Smooth muscle cell (in vitro differentiated cells): ENCODE measurements around the gene STX11. TPM values are rescaled to one million over a fixed set of nuclear protein-coding genes. Genes with fewer than 3 reads are reported as not detected.

Experiments used
- DNase-seq: peaks from one replicate; lab custom pipeline; 2025; ENCODE audit not compliant: unreplicated experiment; lab: John Stamatoyannopoulos, UW
- H2AFZ ChIP-seq: fragments of 200-600 bp; sonication (generic); 2 replicates; pipeline ENCODE4 v1.6.0; 2016; ENCODE audit warnings: antibody characterized with exemption, low read depth, mild to moderate bottlenecking
- H3F3A ChIP-seq: fragments of 200-600 bp; sonication (generic); 2 replicates; pipeline ENCODE4 v1.6.0; 2017; ENCODE audit warnings: antibody characterized with exemption, low read depth
- H3K27ac ChIP-seq: fragments of 200-600 bp; sonication (generic); 2 replicates; pipeline ENCODE4 v1.5.1; 2016; ENCODE audit warnings: low read depth, mild to moderate bottlenecking
- H3K27me3 ChIP-seq: fragments of 200-600 bp; sonication (generic); 2 replicates; pipeline ENCODE4 v1.6.1; 2016; ENCODE audit warnings: low read depth, mild to moderate bottlenecking
- H3K36me3 ChIP-seq: fragments of 200-600 bp; sonication (generic); 2 replicates; pipeline ENCODE4 v1.5.1; 2016; ENCODE audit warnings: low read depth
- H3K4me1 ChIP-seq: fragments of 200-600 bp; sonication (generic); 2 replicates; pipeline ENCODE4 v1.5.1; 2016; ENCODE audit warnings: low read depth
- H3K4me2 ChIP-seq: fragments of 200-600 bp; sonication (generic); 2 replicates; pipeline ENCODE4 v1.6.0; 2016; ENCODE audit warnings: mild to moderate bottlenecking
- H3K4me3 ChIP-seq: fragments of 200-600 bp; sonication (generic); 2 replicates; pipeline ENCODE4 v1.5.1; 2016; ENCODE audit warnings: mild to moderate bottlenecking
- H3K79me2 ChIP-seq: fragments of 200-600 bp; sonication (generic); 2 replicates; pipeline ENCODE4 v1.6.0; 2016; ENCODE audit warnings: low read depth, mild to moderate bottlenecking
- H3K9ac ChIP-seq: fragments of 200-600 bp; sonication (generic); 2 replicates; pipeline ENCODE4 v1.6.0; 2016; ENCODE audit warnings: low read depth
- H3K9me3 ChIP-seq: fragments of 200-600 bp; sonication (generic); replicated peaks from 2 replicates; pipeline ENCODE4 v1.5.1; 2016; ENCODE audit warnings: low read depth
- H4K20me1 ChIP-seq: fragments of 200-600 bp; sonication (generic); 2 replicates; pipeline ENCODE4 v1.6.0; 2016; ENCODE audit warnings: low read depth
- CTCF ChIP-seq: fragments of 200-600 bp; sonication (generic); IDR thresholded peaks from 2 replicates; pipeline ENCODE4 v1.5.1; 2017; ENCODE audit warnings: borderline replicate concordance, mild to moderate bottlenecking, antibody characterized with exemption; ENCODE audit not compliant: insufficient read depth, poor library complexity, severe bottlenecking
- WGBS: methylation state at CpG from one replicate; pipeline ENCODE4 v1.1.7; 2016; ENCODE audit warnings: low lambda C conversion rate; 5-methylcytosine and 5-hydroxymethylcytosine counted together
- polyA plus RNA-seq: library from polyadenylated mRNA; unstranded; fragments of >200 nt; fragmentation: Nextera tagmentation; extraction: Ambion mirVana; gene quantifications from 2 replicates; pipeline ENCODE4 v1.2.1, GENCODE V29; 2016
- total RNA-seq: library from RNA; depleted of rRNA; stranded (reverse); fragments of >200 nt; gene quantifications from 2 replicates; pipeline ENCODE4 v1.2.3, GENCODE V29; 2014

The STX11 gene
- total and polyA plus RNA-seq, 2 experiments from 2014 or later, result 0.53 to 0.72 TPM

- no peaks in the 10 kb centered on the region for H4K20me1 ChIP-seq
- peaks cover 4% of the 10 kb centered on the region for H3K27me3 ChIP-seq
- H3K9ac ChIP-seq, result no peak overlapping the region
- no peaks in the 10 kb centered on the region for H3F3A ChIP-seq
- WGBS, result 66% methylated on average over 7 of the region's 7 CpGs
- H3K79me2 ChIP-seq, result no peaks in the 10 kb centered on the region
- no peaks in the 10 kb centered on the region for H3K36me3 ChIP-seq
- no peak for DNase-seq
- H3K4me3 ChIP-seq, result no peak overlapping the region
- TF ChIP-seq CTCF, result no peak
- H3K4me2 ChIP-seq, result peak overlapping the region; percentile 37
- H3K4me1 ChIP-seq, result no peaks in the 10 kb centered on the region
- H3K9me3 ChIP-seq, result no peaks in the 10 kb centered on the region
- no peak overlapping the region for H3K27ac ChIP-seq
- H2AFZ ChIP-seq, result peak overlapping the region; percentile 23
These were observed 60.8 kb downstream of the STX11 start for GRCh38 chr6:144211160-144211559.

- 98% methylated on average over 5 of the region's 5 CpGs for WGBS
These were observed 63.0 kb downstream of the STX11 start for GRCh38 chr6:144213315-144213714.

GRCh38 chr6:144214029-144214428 lies 63.7 kb downstream of the STX11 start:
- H3K9me3 ChIP-seq, result no peaks in the 10 kb centered on the region
- H3K79me2 ChIP-seq, result no peaks in the 10 kb centered on the region
- H3K9ac ChIP-seq, result no peak overlapping the region
- no peak for TF ChIP-seq CTCF
- peaks cover 4% of the 10 kb centered on the region for H3K27me3 ChIP-seq
- H3K27ac ChIP-seq, result no peak overlapping the region
- 98% methylated on average over 2 of the region's 2 CpGs for WGBS
- no peaks in the 10 kb centered on the region for H3K4me1 ChIP-seq
- H3K4me3 ChIP-seq, result no peak overlapping the region
- no peaks in the 10 kb centered on the region for H3K36me3 ChIP-seq
- H4K20me1 ChIP-seq, result no peaks in the 10 kb centered on the region
- no peak for DNase-seq
- H2AFZ ChIP-seq, result no peak overlapping the region
- peaks cover 6% of the 10 kb centered on the region for H3F3A ChIP-seq
- H3K4me2 ChIP-seq, result no peak overlapping the region

More at GRCh38 chr6:144213315-144213714, 63.0 kb downstream of the STX11 start:
- Histone ChIP-seq H3K4me3 (no peak overlapping the region), H3K4me1 (no peaks in the 10 kb centered on the region), H3F3A (peaks cover 6% of the 10 kb centered on the region), H3K4me2 (no peak overlapping the region), H3K79me2 (no peaks in the 10 kb centered on the region), H4K20me1 (no peaks in the 10 kb centered on the region), H2AFZ (no peak overlapping the region), H3K9me3 (no peaks in the 10 kb centered on the region), H3K27me3 (peaks cover 4% of the 10 kb centered on the region), H3K27ac (no peak overlapping the region), H3K9ac (no peak overlapping the region), H3K36me3 (no peaks in the 10 kb centered on the region)
- TF ChIP-seq CTCF, result no peak
- no peak for DNase-seq

GRCh38 chr6:144214622-144215401 lies 64.5 kb downstream of the STX11 start:
- no peaks in the 10 kb centered on the region for H4K20me1 ChIP-seq

More at GRCh38 chr6:144214622-144215401, 64.5 kb downstream of the STX11 start:
- no peaks in the 10 kb centered on the region for H3K36me3 ChIP-seq
- H3K4me1 ChIP-seq, result no peaks in the 10 kb centered on the region
- peak overlapping the region; percentile 88 for H3K4me2 ChIP-seq
- no peaks in the 10 kb centered on the region for H3K79me2 ChIP-seq
- H3K27ac ChIP-seq, result no peak overlapping the region
- no peak overlapping the region for H3K4me3 ChIP-seq
- H3K9me3 ChIP-seq, result no peaks in the 10 kb centered on the region
- peaks cover 6% of the 10 kb centered on the region for H3F3A ChIP-seq
- peaks cover 4% of the 10 kb centered on the region for H3K27me3 ChIP-seq
- H3K9ac ChIP-seq, result no peak overlapping the region
- TF ChIP-seq CTCF, result no peak
- DNase-seq, result no peak
- H2AFZ ChIP-seq, result peak overlapping the region; percentile 93
- WGBS, result 95% methylated on average over 16 of the region's 16 CpGs
